Left kidney (tissue), 2 donors: ENCODE results near the gene UCP2. TPM values are rescaled to one million over a fixed set of nuclear protein-coding genes. Genes with fewer than 3 reads are reported as not detected.

Experiments
- DNase-seq: peaks from one replicate; pipeline ENCODE4 v3.0.0-alpha.2; 2013
- polyA plus RNA-seq: library from polyadenylated mRNA; unstranded; fragments of 120-200 nt; gene quantifications from one replicate; pipeline ENCODE4 v1.2.1, GENCODE V29; 2013; ENCODE audit not compliant: insufficient read length

Gene UCP2
- polyA plus RNA-seq, 1 donor: 68.7 TPM

DNA sequence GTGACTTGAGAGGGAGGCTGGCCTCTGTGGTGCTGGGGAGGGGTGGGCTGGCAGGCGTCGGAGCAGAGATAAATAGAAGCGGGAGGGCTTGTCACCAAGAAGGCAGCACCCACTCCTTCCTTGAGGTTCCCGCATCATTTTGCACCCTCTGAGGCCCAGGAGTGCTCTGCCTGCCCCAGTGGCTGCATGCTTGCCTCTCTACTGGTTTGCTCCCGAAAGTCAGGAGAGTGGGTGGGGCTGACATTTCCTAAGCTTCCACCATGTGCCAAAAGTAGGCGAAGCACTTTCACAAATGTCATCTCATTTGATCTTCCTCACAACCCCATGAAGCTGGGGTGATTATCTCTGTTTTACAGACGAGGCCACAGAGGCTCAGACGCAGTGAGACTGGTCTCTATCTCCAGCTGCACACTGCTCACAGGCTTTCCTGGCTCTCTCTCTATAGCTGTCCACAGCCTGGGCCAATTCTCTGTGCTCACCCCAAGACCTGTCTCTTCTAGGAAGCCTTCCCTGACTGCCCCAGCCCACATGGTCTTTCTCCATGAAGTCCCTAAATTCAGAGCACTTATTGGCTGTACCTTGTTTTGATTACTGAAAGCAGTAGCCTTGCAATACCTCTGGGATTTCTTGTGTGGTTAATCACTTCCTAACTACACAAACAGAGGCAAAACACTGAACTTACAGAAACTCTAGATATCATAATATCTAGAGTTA lies 28.9 kb upstream of the UCP2 start:
- DNase-seq: no peak

DNA sequence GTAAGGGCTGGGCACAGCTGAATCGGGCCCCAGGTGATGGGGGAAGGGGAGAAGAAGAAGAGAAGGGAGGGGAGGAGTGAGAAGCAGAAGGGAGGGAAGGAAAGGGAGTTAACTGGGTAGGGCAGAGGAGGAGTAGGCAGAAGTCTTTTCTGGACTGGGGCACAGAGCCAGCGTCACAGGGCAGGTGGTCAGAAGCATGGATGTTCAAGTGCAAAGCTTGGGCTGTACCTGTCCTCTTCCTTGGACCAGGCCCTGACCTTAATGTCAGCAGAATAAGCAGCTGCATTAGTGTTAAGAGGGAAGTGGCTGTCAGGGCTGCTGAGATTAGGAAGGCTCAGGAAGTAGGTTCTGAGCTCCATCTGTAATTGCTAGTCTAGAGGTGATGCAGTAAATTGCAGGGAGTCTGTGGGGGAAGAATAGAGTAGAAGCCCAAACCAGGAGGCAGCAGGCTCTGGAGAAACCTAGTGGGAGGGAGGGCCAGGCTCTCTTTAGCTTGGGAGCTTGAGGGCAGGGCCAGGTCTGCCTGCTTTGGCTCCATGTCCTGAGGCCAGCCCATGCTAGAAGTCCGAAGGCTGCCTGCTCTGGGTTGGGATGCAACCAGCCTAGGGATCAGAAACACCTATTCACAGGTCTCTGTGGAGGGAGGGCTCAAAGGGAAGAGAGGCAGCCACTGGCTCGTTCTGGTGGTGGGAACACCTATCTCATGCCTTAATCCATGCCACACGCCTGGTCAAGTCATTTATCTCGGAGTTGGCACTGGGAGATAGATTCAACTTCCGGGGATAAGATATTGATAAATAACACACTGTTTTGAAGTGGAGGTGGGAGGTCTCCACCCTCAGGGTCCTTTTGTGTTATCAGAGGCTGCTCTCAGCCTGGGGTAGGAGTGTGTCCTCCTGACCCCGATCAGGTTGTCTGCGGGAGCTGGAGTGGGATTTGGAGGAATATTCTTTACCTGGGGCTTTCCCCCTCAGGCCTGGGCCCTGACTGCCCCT lies 28.0 kb upstream of the UCP2 start:
- DNase-seq: no peak

DNA sequence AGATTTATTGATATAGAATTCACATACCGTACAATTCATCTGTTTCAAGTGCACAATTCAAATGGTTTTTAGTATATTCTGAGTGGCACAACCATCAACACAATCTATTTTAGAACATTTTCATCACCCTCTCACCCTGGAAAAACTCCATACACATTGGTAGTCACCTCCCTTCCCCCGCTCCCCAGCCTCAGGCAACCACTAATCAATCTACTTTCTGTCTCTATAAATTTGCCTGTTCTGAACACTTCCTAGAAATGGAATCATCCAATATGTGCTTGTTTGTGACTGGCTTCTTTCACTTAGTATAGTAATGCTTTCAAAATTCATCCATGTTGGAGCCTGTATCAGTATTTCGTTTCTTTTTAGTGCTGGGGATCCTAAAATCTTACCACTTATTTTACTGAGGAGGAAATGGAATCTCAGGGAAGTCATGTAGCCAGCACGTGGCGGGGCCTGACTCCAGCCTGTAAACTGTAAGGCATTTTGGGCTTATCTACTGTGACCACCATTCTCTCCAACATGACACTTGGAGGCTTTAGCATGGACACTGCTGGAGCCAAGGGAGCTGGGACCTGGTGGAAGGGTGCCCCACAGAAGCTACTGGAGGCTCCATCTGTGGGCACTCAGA lies 27.1 kb upstream of the UCP2 start:
- DNase-seq: no peak

DNA sequence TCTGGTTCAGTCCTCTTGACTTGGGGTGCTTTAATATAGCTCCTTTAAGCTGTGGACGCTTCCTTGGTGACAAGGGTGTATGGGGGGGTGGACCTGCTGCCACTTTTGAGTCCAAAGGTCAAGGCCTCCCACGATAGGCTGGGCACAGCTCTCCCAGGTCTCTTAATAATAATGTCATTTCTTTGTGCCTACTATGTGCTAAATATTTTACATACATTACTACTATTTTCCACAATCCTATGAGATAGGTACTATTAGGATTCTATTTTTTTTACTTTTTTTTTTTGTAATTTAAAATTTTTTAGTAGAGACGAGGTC lies 26.5 kb upstream of the UCP2 start:
- no peak for DNase-seq

DNA sequence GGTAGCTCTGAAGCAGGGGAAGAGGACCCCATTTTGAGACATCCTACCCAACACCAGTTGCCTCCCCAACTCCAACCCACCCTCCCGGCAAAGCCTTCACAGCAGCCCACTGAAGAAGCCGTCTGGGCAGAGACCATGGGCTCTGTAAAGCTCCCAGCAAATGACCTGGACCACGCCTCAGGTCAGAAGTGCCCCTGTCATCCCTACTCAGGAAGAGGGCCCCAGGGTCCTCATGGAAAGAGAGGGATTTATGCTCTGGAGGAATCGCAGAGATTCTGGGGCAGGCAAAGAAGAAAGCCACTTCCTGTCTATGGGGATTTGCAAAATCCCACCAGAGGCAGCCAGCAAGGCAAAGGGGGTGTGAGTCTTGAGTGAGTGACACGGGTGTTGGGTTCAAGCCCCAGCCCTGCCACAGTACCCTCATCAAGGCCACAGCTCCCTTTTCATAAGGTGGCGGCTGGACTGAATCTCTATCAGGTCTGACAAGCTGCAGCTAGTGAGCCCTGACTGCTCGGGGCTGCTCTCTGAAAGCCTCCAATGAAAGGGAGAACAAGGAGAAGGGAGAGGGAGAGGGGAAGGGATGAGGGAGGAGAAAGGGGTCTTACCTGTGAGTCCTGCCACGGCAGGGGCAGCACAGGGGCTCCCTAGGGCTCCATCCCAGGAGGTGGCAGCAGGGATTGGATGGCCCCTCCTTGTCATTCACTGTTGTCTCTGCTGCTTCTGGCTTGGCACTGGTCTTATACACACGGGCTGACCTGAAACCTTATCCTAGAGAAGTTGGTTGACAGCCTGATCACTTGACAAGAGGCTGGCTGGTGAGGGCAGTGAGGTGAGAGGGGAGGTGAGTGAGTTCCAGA lies 26.0 kb upstream of the UCP2 start, which contains the start of gene UCP3:
Gene UCP3 (minus strand): TSS at position 713 of the 857 bp plus-strand sequence. CDS start 2,043 bp downstream, outside the sequence.
- DNase-seq: no peak

DNA sequence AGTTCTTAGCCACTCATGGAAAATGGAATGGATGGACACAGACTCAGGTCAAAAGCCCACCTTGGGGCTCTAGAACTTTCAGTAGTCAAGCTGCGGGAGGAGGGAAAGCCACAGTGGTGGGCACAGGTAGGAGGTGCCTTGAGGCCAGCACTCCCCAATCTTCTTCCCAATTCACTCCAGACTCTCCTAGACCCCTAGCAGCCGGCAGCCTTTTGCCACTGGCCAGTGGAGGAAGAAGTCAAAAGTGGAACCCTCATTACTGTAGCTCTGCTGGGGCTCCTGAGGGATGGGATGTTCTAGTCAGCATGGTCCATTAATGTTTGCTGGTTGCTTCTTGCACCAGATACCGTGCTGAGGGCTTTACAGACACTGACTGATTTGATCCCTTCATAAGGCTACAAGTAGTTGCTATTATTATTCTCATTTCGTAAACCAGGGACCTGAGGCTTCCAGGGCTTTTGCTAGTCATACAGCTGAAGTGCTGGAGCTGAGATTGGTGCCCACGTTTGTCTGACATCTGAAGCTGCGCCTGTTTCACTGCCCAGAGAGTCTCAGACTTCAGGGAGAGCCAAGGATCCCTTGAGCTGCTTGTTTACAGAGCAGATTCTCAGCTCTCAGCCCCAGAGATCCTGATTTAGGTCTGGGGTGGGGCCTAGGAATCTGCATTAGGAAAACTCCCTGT lies 25.2 kb upstream of the UCP2 start:
- no peak for DNase-seq

DNA sequence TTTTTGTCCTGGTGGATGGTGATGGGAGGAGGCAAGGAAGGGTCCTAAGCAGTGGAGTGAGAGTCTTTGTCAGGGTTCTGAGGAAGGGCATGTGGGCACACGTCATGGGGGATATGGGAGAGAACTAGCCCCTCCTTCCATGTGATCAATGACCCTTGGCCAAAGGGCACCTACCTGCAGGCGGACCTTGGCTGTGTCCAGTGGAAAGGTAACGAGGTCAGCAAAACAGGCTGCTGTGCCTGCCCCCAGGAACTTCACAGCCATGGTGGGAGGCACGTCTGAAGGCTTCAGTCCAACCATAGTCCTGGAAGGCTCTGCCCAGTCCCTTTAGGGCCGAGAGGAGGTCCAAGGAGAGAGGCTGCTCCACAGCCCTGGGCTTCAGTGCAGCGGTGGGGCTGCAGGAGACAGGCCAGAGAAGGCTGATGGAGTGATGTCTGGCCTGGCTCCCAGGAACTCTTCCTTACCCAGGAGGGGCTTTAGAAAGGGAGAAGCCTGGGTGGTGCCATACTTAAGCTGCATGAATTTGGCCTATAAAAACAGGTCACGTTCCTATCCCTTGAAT lies 24.2 kb upstream of the UCP2 start:
- DNase-seq: no peak

DNA sequence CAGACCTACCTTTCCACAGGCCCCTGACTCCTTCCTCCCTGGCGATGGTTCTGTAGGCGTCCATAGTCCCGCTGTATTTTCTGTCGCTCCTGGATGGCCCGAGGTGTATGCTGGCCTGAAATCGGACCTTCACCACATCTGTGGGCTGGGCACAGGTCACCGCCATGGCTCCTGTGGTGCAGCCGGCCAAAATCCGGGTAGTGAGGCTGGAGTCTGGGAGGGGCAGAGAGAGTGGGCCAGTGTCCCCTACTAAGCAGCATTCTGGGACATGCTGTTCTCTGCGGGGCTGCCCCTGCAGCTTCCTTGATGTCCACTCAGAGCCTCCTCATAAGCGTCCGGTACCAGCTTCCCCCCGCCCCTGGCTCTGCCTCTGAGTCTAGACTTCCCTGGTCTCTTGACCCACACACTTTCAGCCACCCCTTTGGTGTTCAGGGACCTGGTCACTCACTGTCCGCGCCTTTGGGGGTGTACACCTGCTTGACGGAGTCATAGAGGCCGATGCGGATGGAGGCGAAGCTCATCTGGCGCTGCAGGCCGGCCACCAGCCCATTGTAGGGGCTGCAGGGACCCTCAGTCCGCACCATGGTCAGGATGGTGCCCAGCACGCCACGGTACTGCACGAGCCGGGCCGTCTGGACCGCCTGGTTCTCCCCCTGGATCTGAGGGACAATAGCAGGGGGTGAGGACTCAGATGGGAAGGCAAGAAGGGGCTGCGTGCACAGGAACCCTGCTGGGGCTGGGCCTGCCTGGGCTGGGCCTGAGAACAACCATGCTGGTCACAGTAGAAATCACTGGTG lies 23.3 kb upstream of the UCP2 start:
- no peak for DNase-seq

DNA sequence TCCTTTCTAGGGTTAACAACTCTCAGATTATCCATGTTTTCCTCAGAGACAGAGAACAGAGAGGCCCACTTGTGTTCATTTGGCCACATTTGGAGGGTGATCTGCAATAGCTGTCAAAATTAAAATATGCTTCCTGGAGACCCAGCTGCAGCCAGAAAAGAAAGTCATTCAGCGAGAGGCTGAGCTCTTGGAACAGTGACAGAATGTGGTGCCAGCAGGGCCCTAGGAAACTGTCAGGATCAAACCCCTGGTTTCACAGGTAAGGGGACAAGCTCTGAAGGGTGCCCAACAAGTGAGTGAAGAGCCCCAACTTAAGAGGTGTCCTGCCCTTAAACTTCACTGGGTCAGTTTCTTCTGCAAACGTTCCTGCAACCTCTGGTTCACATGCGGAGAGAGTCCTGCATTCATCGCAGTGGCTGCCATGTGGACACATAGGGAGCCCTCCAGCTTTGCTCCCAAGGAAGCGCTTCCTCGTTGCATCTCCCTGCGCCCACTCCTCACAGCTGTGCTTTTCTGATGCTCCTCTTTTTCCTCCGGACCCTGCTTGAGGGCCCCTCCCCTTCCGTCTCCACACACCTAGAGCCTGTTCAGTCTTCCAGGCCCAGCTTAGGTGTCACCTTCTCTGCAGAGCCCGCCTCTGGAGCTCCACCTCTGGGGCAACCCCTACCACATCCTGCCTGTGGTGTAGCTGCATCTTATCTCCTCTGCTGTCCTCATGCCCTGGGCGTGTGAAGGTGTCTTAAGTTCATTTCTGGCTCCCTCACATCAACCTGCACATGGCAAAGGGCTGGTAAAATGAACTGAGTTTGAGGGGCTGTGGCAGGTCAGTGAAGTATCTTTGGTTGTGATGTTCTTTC lies 22.3 kb upstream of the UCP2 start:
- DNase-seq: no peak

DNA sequence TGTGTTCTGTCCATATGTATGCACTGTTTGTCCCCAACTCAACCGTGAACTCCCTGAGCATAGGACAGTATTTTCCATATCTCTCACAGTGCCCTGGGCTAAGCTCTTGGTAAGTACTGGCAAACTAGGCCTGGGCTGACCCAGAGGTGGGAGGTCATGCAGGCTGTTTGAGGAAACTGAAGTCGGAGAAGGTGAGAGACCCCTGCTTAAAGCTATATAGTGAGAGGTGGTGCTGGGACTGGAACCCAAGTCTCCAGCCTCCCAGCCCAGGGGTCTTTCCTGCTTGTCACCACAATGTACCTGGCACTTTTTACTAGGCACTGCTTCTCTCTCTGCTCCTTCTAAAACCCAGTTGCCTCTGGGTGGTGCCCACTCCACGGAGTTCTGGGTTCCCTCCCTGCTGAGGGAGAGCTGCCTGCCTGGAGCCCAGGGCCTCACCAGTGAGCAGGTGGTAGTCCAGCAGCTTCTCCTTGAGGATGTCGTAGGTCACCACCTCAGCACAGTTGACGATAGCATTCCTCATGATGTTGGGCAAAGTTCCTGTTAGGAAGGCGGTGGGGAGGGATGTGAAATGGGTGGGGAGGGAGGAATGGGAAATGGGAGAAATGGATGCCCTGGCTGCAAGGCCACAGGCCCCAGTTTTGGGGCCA lies 21.5 kb upstream of the UCP2 start:
- no peak for DNase-seq

DNA sequence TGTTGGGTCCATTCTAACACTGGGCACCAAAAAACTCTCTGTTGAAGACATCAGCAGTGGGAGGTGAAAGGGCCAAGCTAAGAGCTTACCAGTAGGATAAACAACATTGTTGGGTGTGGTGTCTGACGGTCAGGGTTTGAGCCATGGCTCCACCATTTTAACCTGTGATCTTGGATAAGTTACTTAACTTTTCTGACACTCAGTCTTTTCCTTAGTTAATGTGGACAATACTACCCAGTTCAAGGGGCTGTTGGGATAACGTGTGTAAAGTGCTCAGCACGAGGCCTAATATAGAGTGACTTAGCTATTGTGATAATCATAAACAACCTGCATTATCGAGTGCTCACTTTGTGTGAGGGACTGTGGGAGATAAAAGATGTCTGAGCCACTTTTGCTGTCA lies 20.2 kb upstream of the UCP2 start:
- DNase-seq: no peak

DNA sequence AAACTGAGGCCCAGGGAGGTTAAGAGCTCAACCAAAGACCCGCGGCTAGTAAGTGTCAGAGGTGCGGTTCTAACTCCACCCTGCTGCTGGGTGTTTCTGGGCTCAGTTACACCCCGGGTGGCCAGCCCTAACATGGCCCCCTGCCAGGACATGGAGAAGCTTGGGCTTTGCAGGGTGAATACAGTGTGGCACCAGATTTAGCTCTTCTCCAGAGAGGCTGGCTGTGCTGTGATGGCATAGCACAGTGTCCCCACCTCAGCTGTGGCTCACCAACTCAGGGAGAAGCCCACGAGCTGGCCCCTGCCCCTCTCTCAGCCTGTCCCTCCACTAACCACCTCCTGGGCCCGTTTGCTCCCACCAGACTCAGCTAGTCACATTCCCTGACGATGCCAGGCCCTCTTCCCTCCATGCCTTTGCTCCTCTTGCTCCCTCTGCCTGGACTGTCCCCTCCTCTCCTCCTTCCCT lies 19.2 kb upstream of the UCP2 start:
- no peak for DNase-seq

DNA sequence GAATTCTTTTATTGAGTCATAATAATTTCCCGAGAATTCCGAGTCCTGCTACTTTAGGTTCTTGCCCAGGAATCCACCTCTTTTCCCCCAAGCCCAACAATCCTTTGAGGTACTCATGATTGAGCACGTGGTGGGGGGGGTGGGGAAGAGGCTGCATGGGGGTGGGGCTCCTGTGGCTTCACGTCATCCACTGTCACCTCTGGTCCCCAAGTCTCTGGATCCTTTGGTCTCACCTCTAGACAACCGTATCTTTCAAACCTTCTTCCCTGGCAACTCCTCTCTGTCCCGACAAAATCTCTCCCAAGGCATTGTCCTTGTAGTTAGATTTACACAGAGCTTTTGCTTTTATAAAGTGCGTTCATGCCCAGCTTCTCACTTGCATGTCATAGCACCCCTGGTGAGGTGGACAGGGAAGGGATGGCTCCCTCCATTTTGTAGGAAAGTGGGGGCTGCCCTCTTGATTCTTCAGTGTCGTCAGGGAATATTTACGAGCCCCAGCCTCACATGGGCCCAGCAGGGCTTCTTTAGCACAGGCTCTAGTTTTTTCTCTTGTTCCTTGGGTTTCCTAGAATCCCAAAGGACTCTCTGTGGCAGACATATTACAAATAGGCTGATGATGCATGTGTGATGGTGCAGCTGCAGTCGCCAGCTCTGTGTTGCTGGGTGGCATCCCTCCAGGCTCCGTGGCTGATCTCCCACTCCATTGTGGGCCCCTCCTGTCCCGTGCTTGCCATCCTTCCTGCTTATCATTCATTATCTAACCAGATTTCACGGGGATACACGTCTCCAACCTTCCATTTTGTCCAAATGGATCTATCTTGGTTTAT lies 17.9 kb upstream of the UCP2 start:
- no peak for DNase-seq

DNA sequence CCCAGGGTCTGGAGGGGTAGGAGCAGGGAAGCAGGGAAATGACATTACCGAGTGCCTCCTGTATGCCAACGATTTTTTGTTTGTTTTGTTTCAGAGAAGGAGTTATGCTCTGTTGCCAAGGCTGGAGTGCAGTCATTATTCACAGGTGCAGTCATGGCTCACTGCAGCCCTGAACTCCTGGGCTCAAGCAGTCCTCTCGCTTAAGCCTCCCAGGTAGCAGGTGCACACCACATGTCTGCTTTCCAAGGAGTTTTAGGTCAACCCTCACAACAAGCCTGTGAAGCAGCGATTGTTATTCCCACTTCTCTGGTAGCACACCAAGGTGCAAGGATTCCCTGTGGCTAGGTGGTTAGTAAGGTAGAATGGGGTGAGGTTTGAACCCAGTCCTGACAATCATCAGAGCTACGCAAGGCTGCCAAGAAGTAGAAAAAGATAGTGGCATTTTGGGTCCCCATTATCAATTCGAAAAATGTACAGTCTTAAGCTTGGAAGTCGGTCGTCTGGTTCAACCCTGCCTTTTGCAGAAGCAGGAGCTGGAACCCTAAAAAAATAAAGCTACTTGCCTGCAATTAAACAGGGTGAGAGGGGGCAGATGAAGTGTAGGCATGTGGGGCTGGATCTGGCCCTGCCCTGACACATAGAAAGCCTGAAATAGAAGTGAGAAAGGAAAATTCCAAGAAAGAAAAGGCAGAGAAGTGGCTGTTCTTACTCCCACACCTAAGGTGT lies 17.1 kb upstream of the UCP2 start:
- DNase-seq: no peak

DNA sequence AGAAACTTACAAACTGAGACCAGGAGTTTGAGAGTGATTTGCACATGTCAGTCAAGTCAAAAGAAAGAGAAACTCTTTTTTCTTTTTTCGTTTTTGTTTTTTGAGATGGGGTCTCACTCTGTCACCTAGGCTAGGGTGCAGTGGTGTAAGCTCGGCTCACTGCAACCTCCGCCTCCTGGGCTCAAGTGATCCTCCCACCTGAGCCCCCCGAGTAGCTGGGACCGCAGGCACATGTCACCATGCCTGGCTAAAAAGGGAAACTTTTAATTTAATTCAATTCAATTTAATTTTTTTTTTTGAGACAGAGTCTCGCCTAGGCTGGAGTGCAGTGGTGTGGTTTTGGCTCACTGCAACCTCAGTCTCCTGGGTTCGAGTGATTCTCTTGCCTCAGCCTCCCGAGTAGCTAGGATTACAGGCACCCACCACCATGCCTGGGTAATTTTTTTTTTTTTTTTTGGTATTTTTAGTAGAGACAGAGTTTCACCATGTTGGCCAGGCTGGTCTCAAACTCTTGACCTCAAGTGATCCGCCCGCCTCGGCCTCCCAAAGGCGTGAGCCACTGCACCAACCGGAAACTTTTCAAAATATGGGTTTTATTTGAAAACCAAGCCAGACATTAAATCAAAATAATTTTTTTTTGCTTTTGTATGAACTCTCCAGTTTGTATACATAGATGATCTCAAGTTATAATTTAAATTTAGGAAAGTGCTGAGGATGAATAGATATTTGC lies 16.4 kb upstream of the UCP2 start:
- no peak for DNase-seq
